ENCODE data around the gene HDAC4.

Gene HDAC4

DNA sequence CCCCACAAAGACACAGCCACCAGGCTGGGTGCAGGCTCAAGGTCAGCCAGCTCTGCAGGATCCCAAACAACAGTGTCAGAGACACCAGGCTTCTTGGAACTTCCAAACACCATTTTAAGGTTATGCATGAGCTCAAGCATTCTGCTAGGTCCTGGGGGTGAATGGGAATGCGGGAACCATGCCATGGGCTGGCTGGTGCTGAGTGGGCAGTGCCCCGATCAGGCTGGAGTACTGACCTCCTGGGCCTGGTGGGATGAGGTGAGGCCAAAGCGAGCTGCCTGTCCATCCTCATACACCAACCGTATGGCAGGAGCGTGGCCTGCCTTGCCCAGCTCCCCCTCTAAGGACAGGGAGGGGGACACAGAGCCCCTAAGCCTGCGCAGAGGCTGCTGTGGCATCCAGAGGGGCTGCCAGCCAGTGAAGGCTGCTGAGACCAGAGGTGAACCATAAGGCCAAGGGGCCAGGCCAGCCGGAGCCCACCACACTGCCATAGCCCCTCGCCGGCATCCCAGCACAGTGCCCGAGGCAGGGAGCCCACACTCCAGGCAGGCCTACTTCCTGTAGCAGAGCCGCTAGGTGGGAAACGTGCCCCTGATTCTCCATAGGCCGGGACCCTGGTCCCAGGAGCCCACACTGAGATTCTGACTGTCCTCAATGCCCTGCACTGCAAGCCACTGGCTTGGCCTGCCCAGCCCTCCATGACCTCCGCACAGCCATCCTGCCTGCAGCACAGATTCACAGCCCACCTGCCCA, 135.0 kb downstream of the HDAC4 start:
- no peak for DNase-seq (ENCODE audit: low spot score)

GRCh38 chr2:239264838-239265651, 135.8 kb downstream of the HDAC4 start:
- DNase-seq (ENCODE audit: low spot score): peak; percentile 78

- no peak for DNase-seq (ENCODE audit: low spot score)
Measured at GRCh38 chr2:239264492-239264837, 136.4 kb downstream of the HDAC4 start.

DNA sequence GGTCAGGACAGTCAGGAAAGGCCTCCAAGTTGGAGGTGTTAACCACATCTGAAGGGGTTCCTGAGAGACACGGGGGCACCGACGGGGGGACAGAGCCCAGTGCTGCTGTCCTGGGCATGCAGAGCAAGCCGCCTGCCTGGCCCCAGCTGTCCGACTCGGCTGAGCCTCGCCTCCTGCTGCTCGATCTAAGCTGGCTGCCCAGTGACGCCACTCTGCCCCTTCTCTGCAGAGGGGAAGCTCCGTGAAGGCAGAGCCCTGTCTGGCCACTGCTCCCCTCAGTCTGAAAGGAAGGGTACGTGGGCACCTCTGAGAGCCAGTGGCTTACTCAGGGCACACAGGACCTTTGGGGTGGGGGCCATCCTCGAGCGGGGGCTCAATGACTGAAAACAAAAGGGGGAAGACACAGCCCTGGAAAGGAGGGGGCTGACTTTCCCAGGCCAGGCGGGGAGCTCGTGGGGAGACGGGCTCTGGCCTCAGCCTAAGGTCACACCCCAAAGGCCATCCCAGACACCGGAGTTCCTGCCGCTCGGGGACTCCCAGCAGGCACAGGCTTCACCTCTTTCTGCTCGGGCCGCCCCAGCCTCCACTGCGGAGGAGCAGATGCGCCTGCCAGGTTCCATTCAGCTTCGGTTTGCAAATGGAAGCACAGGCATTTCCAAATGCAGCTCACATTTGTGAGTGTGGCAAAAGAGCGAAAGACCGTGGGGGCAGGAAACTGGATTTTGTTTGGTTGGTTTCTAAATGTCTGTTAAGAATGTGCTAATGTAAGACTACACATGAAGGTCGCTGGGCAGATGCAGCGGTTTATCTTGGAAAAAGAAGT, 136.9 kb downstream of the HDAC4 start:
- DNase-seq (ENCODE audit: low spot score): no peak

- no peak for DNase-seq (ENCODE audit: low spot score)
Measured at GRCh38 chr2:239263231-239263630, 137.6 kb downstream of the HDAC4 start.

DNA sequence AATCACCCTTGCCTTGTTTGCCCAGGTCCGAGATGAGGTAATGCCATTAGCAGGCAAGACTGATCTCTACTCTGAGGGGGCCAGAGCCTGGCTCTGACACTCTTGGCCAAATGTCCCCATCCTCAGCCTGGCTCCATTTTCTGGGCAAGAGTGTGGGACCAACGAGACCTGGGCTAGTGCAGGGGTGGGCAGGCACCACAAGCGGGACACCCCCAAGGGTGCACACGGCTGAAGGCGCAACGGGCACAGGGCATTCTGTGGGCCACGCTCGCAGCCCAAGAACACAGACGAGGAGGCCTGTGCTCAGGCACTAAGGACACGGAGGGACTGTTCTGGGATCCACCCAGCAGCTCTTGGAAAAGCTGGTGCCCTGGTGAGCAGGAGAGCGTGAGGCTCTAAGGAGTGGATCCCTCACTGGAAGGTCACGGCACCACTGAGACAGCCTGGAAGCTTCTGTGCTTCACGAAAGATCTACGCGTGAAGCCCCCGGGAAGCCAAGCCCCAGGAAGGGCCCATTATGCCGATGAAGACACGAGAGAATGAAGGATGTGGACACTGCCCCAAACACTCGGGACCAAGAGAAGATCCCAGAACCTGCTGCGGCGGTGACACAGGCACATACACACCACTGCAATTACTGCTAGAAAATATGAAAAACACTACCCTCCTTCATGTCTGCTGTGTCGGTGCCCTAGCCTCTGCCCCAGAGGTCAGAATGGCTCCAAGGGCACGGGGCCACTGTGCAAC, 138.2 kb downstream of the HDAC4 start:
- DNase-seq (ENCODE audit: low spot score): no peak

GRCh38 chr2:239261796-239262483, 138.9 kb downstream of the HDAC4 start:
- no peak for DNase-seq (ENCODE audit: low spot score)

GRCh38 chr2:239261356-239261755, 139.5 kb downstream of the HDAC4 start:
- no peak for DNase-seq (ENCODE audit: low spot score)

DNA sequence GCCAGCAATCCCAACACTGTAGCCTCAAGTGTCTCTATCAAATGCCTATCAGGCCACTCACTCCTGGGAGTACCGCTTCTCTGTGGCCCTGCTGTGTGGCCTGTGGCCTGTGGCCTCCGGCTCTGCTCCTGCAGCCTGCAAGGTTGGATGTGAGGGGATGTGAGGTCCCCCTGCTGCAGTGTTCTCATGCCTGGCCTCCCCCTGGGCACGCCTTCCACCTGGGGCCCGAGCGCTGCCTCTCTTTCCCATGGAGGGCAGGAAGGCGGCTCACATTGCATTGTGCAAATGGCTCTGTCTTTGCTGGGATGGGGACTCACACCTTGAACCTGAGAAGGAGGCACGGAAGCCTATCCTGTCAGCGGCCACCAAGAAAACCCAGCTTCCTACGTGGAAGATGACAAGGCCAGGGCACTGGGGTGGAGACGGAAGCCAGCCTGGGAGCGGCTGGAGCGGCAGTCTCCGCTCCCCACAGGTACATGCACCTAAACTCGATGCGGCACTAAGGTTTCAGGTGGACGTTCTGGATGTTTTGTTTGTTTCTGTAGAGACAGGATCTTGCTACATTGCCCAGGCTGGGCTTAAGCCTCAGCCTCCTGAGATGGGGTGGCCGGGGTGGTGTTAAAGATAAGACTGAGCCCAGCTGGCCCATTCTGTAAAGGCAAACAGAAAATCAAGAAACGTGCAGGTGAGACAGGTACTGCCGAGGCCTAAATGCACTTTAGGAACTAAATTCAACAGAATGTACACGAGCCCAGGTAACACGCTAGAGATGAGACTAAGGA, 140.1 kb downstream of the HDAC4 start:
- DNase-seq (ENCODE audit: low spot score): no peak

DNA sequence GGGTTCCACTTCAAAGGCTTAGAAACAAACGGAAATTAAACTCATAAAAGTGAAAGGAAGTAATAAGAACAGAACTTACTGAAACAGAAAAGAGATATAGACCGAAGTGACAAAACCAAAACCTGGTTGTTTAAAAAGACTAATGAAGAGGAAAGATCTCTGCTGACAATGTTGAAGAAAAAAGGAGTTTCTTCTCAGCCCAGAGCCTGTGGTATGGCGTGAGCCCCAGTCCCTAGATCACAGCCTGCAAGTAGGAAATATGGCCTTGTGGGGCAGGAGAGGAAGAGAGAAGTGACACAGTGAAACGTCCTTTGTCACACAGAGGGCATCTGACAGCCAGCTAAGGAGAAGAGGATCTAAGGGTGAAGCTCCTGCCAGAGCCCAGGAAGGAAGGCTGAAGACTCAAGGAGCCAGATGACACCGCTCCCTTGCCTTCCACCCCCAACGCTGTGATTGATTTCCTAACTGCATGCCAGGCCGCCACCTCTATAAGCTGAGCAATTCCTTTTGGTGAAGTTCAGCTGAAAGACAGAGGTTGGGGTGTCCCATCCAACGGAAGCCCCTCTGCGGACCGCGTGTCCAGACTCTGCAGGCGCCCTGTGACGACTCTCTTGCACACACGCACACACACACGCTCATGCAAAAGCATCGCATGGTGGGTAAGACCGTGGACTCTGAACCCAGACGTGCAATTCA, 141.1 kb downstream of the HDAC4 start:
- no peak for DNase-seq (ENCODE audit: low spot score)

- DNase-seq (ENCODE audit: low spot score): no peak
Measured at GRCh38 chr2:239259173-239259572, 141.6 kb downstream of the HDAC4 start.

DNA sequence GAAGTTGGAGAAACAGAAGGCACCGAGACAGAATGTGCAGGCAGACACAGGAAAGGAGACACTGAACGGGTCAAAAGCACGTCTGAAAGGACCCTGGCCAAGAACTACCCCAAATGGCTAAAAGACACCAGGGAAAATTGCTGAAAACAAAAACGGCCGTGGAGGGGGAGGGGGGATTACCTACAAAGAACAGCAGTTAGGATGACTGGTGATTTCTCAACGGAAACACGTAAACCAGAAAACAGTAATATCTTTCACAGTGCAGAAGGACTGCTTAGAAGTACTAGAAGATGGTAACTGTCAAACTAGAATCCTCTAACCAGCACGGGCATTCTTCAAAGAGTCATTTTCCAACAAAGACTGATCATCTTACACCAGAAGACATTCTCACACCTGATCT, 142.6 kb downstream of the HDAC4 start:
- no peak for DNase-seq (ENCODE audit: low spot score)

GRCh38 chr2:239257511-239257937, 143.3 kb downstream of the HDAC4 start:
- DNase-seq (ENCODE audit: low spot score): peak; percentile 73

- no peak for DNase-seq (ENCODE audit: low spot score)
Measured at GRCh38 chr2:239256350-239256743, 144.5 kb downstream of the HDAC4 start.

DNA sequence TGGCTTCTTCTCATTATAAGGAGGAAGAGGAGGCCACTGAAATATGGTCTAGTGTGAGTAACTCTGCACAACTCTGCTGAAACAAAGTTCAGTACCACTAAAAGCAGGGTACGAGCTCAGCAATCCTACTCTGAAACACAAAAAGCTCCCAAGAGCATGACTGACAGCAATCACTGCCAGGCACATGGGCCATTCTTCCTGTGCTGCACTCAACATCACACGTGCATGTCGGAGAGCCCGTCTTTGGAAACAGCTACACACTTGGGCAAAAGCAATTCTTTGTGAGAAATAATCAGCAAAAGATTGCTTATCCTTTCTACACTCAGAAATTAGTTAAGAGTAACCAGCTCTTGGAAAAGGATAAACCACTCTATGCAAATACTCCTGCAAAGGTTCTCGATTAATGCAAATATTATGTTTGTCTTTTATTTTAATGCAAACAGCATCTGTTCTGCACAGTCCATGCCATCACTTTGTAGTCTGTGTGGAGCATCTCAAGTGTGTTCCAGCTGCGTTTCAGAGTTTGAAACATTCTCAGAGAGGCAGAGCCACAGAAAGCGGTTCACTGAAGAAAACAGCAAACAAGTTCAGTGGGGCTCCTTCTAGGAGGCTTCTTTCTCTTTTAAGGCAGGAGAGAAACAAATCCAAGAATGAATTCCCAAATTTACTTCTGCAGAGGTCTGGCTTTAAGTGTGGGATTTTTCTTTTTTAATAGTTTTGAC, 145.0 kb downstream of the HDAC4 start:
- no peak for DNase-seq (ENCODE audit: low spot score)

DNA sequence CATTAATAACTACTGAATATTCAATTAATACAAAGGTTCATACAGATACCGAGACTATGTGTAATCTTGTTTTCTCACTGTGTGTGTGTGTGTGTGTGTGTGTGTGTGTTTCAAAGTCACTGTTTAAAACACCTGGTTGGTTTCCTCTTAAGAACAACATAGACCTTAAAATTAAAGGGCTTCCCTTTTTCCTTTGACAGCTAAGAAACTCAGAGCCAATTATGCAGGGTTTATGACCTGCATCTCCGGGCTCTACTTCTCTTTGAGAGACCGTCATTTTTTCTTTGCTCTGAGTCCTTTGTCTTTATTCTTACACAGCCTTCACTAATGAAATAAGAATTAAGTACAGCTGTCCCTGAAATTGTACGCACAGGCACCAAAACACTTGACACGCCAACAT, 145.6 kb downstream of the HDAC4 start:
- no peak for DNase-seq (ENCODE audit: low spot score)

DNA sequence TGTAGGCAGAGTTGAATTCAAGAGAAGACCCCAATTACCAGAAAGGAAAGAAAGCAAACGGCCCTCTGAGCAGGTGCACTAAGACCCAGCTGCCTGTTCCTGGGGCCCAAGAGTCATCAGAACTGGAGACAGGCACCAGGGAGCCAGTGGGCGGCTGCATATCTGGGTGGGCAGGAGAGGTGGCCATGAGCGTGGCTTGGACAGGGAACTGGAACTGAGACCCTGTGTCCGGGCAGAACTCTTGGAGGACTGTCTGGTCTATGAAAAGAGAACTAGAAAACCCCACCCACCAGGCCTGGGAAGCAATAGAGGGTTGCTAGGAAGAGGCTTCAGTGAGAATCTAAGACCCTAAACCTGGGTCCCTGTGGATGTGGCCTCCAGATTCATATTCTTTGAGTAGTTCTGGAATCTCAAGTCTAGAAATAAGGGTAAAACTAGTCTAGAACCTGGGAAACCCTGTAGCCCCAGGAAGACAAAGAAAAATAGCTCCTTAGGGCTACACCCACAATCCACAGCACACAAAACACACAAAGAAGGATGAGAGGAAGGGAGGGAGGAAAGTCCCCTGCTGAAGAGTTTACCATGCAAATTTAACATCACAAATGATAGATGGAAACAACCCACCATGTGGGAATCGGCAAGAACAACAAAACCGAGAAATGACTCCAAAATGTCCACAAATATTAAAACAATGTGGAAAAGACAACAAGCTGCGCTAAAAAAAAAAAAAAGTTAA, 147.0 kb downstream of the HDAC4 start:
- DNase-seq (ENCODE audit: low spot score): no peak

- no peak for DNase-seq (ENCODE audit: low spot score)
Measured at GRCh38 chr2:239253264-239253663, 147.6 kb downstream of the HDAC4 start.

DNA sequence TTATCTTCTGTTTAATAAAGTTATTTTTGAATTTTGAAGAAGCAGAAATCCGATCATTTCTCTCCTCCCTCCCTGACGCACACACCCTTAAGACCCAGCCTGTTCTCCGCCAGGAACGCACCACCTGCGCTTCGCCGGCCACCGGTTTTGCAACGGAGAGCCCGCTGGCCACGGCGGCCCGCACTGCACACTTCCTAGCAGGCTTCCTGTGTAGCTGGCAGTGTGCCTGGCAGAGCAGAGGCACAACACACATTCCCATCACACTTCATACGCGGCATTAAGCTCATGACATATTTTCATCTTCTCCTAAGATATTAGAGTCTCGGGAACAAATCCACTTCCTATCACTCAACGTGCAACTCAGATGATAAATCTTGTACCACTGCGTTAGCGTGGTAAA, 148.0 kb downstream of the HDAC4 start:
- peak; percentile 69 for DNase-seq (ENCODE audit: low spot score)
